ENCODE results near the gene TM4SF20.

- no peak for TF ChIP-seq EZH2phosphoT487 (IDR thresholded peaks at IDR 0.05; ENCODE audit: borderline replicate concordance, low read depth, low read length)
- TF ChIP-seq, protein P1, sequence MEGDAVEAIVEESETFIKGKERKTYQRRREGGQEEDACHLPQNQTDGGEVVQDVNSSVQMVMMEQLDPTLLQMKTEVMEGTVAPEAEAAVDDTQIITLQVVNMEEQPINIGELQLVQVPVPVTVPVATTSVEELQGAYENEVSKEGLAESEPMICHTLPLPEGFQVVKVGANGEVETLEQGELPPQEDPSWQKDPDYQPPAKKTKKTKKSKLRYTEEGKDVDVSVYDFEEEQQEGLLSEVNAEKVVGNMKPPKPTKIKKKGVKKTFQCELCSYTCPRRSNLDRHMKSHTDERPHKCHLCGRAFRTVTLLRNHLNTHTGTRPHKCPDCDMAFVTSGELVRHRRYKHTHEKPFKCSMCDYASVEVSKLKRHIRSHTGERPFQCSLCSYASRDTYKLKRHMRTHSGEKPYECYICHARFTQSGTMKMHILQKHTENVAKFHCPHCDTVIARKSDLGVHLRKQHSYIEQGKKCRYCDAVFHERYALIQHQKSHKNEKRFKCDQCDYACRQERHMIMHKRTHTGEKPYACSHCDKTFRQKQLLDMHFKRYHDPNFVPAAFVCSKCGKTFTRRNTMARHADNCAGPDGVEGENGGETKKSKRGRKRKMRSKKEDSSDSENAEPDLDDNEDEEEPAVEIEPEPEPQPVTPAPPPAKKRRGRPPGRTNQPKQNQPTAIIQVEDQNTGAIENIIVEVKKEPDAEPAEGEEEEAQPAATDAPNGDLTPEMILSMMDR (conservative IDR thresholded peaks at IDR 0.05; ENCODE audit: low read length) = no peak
These were observed 36.7 kb upstream of the TM4SF20 start for GRCh38 chr2:227415538-227416424.

All from OCI-LY7 (cell line).